ENCODE data around the gene ALK. TPM values are rescaled to one million over a fixed set of nuclear protein-coding genes. Genes with fewer than 3 reads are reported as not detected.

ALK gene
- polyA plus RNA-seq, 2 donors: 0.04 to 0.05 TPM

- WGBS, 2 donors: 54 to 74% methylated on average over 3 of the region's 3 CpGs
- Histone ChIP-seq H3K27me3 (ENCODE audit: control insufficient read depth in 1 of 2, insufficient read depth in 2 of 2, low read length in 2 of 2) (no peaks in the 10 kb centered on the region), H3K4me1 (ENCODE audit: control insufficient read depth in 2 of 2, insufficient read depth in 2 of 2, low read length in 1 of 2) (no peaks in the 10 kb centered on the region), H3K9me3 (ENCODE audit: control insufficient read depth in 2 of 2, insufficient read depth in 1 of 2, low read depth in 1 of 2, low read length in 1 of 2) (no peaks in the 10 kb centered on the region), H3K4me3 (ENCODE audit: low read depth in 1 of 2, low read length in 2 of 2) (no peak overlapping the region), H3K36me3 (ENCODE audit: control insufficient read depth in 2 of 2, insufficient read depth in 2 of 2, low read length in 1 of 2) (no peaks in the 10 kb centered on the region), H3K27ac (ENCODE audit: low read depth in 2 of 2, low read length in 1 of 2) (no peak overlapping the region)
These were observed 176.4 kb downstream of the ALK start for GRCh38 chr2:29744976-29745375.

GRCh38 chr2:29743516-29743915 lies 177.9 kb downstream of the ALK start:
- H3K27me3 ChIP-seq (ENCODE audit: control insufficient read depth in 1 of 2, insufficient read depth in 2 of 2, low read length in 2 of 2): no peaks in the 10 kb centered on the region
- no peaks in the 10 kb centered on the region for H3K4me1 ChIP-seq (ENCODE audit: control insufficient read depth in 2 of 2, insufficient read depth in 2 of 2, low read length in 1 of 2)
- H3K36me3 ChIP-seq (ENCODE audit: control insufficient read depth in 2 of 2, insufficient read depth in 2 of 2, low read length in 1 of 2): no peaks in the 10 kb centered on the region
- no peak overlapping the region for H3K27ac ChIP-seq (ENCODE audit: low read depth in 2 of 2, low read length in 1 of 2)
- WGBS, 2 donors: 82 to 93% methylated on average over 3 of the region's 3 CpGs
- H3K4me3 ChIP-seq (ENCODE audit: low read depth in 1 of 2, low read length in 2 of 2): no peak overlapping the region
- H3K9me3 ChIP-seq (ENCODE audit: control insufficient read depth in 2 of 2, insufficient read depth in 1 of 2, low read depth in 1 of 2, low read length in 1 of 2): no peaks in the 10 kb centered on the region

GRCh38 chr2:29742656-29743055 lies 178.7 kb downstream of the ALK start:
- Histone ChIP-seq H3K4me3 (ENCODE audit: low read depth in 1 of 2, low read length in 2 of 2) (no peak overlapping the region), H3K27me3 (ENCODE audit: control insufficient read depth in 1 of 2, insufficient read depth in 2 of 2, low read length in 2 of 2) (no peaks in the 10 kb centered on the region), H3K9me3 (ENCODE audit: control insufficient read depth in 2 of 2, insufficient read depth in 1 of 2, low read depth in 1 of 2, low read length in 1 of 2) (no peaks in the 10 kb centered on the region), H3K27ac (ENCODE audit: low read depth in 2 of 2, low read length in 1 of 2) (no peak overlapping the region), H3K36me3 (ENCODE audit: control insufficient read depth in 2 of 2, insufficient read depth in 2 of 2, low read length in 1 of 2) (no peaks in the 10 kb centered on the region), H3K4me1 (ENCODE audit: control insufficient read depth in 2 of 2, insufficient read depth in 2 of 2, low read length in 1 of 2) (no peaks in the 10 kb centered on the region)
- WGBS, 2 donors: 34 to 50% methylated on average over 2 of the region's 2 CpGs

GRCh38 chr2:29741132-29741531 lies 180.3 kb downstream of the ALK start:
- Histone ChIP-seq H3K4me3 (ENCODE audit: low read depth in 1 of 2, low read length in 2 of 2) (no peak overlapping the region), H3K9me3 (ENCODE audit: control insufficient read depth in 2 of 2, insufficient read depth in 1 of 2, low read depth in 1 of 2, low read length in 1 of 2) (no peaks in the 10 kb centered on the region), H3K27me3 (ENCODE audit: control insufficient read depth in 1 of 2, insufficient read depth in 2 of 2, low read length in 2 of 2) (no peaks in the 10 kb centered on the region), H3K4me1 (ENCODE audit: control insufficient read depth in 2 of 2, insufficient read depth in 2 of 2, low read length in 1 of 2) (no peaks in the 10 kb centered on the region), H3K36me3 (ENCODE audit: control insufficient read depth in 2 of 2, insufficient read depth in 2 of 2, low read length in 1 of 2) (no peaks in the 10 kb centered on the region), H3K27ac (ENCODE audit: low read depth in 2 of 2, low read length in 1 of 2) (no peak overlapping the region)
- 82 to 84% methylated on average over 4 of the region's 4 CpGs for WGBS, 2 donors

- Histone ChIP-seq H3K36me3 (ENCODE audit: control insufficient read depth in 2 of 2, insufficient read depth in 2 of 2, low read length in 1 of 2) (no peaks in the 10 kb centered on the region), H3K9me3 (ENCODE audit: control insufficient read depth in 2 of 2, insufficient read depth in 1 of 2, low read depth in 1 of 2, low read length in 1 of 2) (no peaks in the 10 kb centered on the region), H3K27ac (ENCODE audit: low read depth in 2 of 2, low read length in 1 of 2) (no peak overlapping the region), H3K4me3 (ENCODE audit: low read depth in 1 of 2, low read length in 2 of 2) (no peak overlapping the region), H3K4me1 (ENCODE audit: control insufficient read depth in 2 of 2, insufficient read depth in 2 of 2, low read length in 1 of 2) (no peaks in the 10 kb centered on the region), H3K27me3 (ENCODE audit: control insufficient read depth in 1 of 2, insufficient read depth in 2 of 2, low read length in 2 of 2) (no peaks in the 10 kb centered on the region)
- WGBS, 2 donors: 54 to 66% methylated on average over 4 of the region's 4 CpGs
These were observed 187.4 kb downstream of the ALK start for GRCh38 chr2:29733965-29734364.

- Histone ChIP-seq H3K27ac (ENCODE audit: low read depth in 2 of 2, low read length in 1 of 2) (no peak overlapping the region), H3K4me1 (ENCODE audit: control insufficient read depth in 2 of 2, insufficient read depth in 2 of 2, low read length in 1 of 2) (no peaks in the 10 kb centered on the region), H3K36me3 (ENCODE audit: control insufficient read depth in 2 of 2, insufficient read depth in 2 of 2, low read length in 1 of 2) (no peaks in the 10 kb centered on the region), H3K27me3 (ENCODE audit: control insufficient read depth in 1 of 2, insufficient read depth in 2 of 2, low read length in 2 of 2) (no peaks in the 10 kb centered on the region), H3K4me3 (ENCODE audit: low read depth in 1 of 2, low read length in 2 of 2) (no peak overlapping the region), H3K9me3 (ENCODE audit: control insufficient read depth in 2 of 2, insufficient read depth in 1 of 2, low read depth in 1 of 2, low read length in 1 of 2) (no peaks in the 10 kb centered on the region)
- WGBS, 2 donors: 63 to 68% methylated on average over 1 of the region's 1 CpG
These were observed 188.2 kb downstream of the ALK start for GRCh38 chr2:29733213-29733612.

GRCh38 chr2:29731948-29732347 lies 189.4 kb downstream of the ALK start:
- WGBS, 2 donors: 72 to 78% methylated on average over 2 of the region's 2 CpGs
- H3K27ac ChIP-seq (ENCODE audit: low read depth in 2 of 2, low read length in 1 of 2): no peak overlapping the region
- H3K4me3 ChIP-seq (ENCODE audit: low read depth in 1 of 2, low read length in 2 of 2): no peak overlapping the region
- no peaks in the 10 kb centered on the region for H3K27me3 ChIP-seq (ENCODE audit: control insufficient read depth in 1 of 2, insufficient read depth in 2 of 2, low read length in 2 of 2)
- no peaks in the 10 kb centered on the region for H3K9me3 ChIP-seq (ENCODE audit: control insufficient read depth in 2 of 2, insufficient read depth in 1 of 2, low read depth in 1 of 2, low read length in 1 of 2)
- H3K36me3 ChIP-seq (ENCODE audit: control insufficient read depth in 2 of 2, insufficient read depth in 2 of 2, low read length in 1 of 2): no peaks in the 10 kb centered on the region
- no peaks in the 10 kb centered on the region for H3K4me1 ChIP-seq (ENCODE audit: control insufficient read depth in 2 of 2, insufficient read depth in 2 of 2, low read length in 1 of 2)

GRCh38 chr2:29729932-29730331 lies 191.5 kb downstream of the ALK start:
- 79 to 84% methylated on average over 7 of the region's 7 CpGs for WGBS, 2 donors
- no peak overlapping the region for H3K27ac ChIP-seq (ENCODE audit: low read depth in 2 of 2, low read length in 1 of 2)
- no peaks in the 10 kb centered on the region for H3K9me3 ChIP-seq (ENCODE audit: control insufficient read depth in 2 of 2, insufficient read depth in 1 of 2, low read depth in 1 of 2, low read length in 1 of 2)
- H3K27me3 ChIP-seq (ENCODE audit: control insufficient read depth in 1 of 2, insufficient read depth in 2 of 2, low read length in 2 of 2): no peaks in the 10 kb centered on the region
- H3K4me3 ChIP-seq (ENCODE audit: low read depth in 1 of 2, low read length in 2 of 2): no peak overlapping the region
- H3K4me1 ChIP-seq (ENCODE audit: control insufficient read depth in 2 of 2, insufficient read depth in 2 of 2, low read length in 1 of 2): no peaks in the 10 kb centered on the region
- no peaks in the 10 kb centered on the region for H3K36me3 ChIP-seq (ENCODE audit: control insufficient read depth in 2 of 2, insufficient read depth in 2 of 2, low read length in 1 of 2)

GRCh38 chr2:29729401-29729800 lies 192.0 kb downstream of the ALK start:
- 52% methylated on average over 7 of the region's 7 CpGs for WGBS, 2 donors

GRCh38 chr2:29726976-29727375 lies 194.4 kb downstream of the ALK start:
- Histone ChIP-seq H3K4me3 (ENCODE audit: low read depth in 1 of 2, low read length in 2 of 2) (no peak overlapping the region), H3K9me3 (ENCODE audit: control insufficient read depth in 2 of 2, insufficient read depth in 1 of 2, low read depth in 1 of 2, low read length in 1 of 2) (no peaks in the 10 kb centered on the region), H3K27me3 (ENCODE audit: control insufficient read depth in 1 of 2, insufficient read depth in 2 of 2, low read length in 2 of 2) (no peaks in the 10 kb centered on the region), H3K4me1 (ENCODE audit: control insufficient read depth in 2 of 2, insufficient read depth in 2 of 2, low read length in 1 of 2) (no peaks in the 10 kb centered on the region), H3K27ac (ENCODE audit: low read depth in 2 of 2, low read length in 1 of 2) (no peak overlapping the region), H3K36me3 (ENCODE audit: control insufficient read depth in 2 of 2, insufficient read depth in 2 of 2, low read length in 1 of 2) (no peaks in the 10 kb centered on the region)
- 48 to 53% methylated on average over 2 of the region's 2 CpGs for WGBS, 2 donors

More at GRCh38 chr2:29729401-29729800, 192.0 kb downstream of the ALK start:
- H3K27me3 ChIP-seq (ENCODE audit: control insufficient read depth in 1 of 2, insufficient read depth in 2 of 2, low read length in 2 of 2): no peaks in the 10 kb centered on the region
- H3K4me3 ChIP-seq (ENCODE audit: low read depth in 1 of 2, low read length in 2 of 2): no peak overlapping the region
- no peaks in the 10 kb centered on the region for H3K36me3 ChIP-seq (ENCODE audit: control insufficient read depth in 2 of 2, insufficient read depth in 2 of 2, low read length in 1 of 2)
- no peaks in the 10 kb centered on the region for H3K4me1 ChIP-seq (ENCODE audit: control insufficient read depth in 2 of 2, insufficient read depth in 2 of 2, low read length in 1 of 2)
- no peak overlapping the region for H3K27ac ChIP-seq (ENCODE audit: low read depth in 2 of 2, low read length in 1 of 2)
- H3K9me3 ChIP-seq (ENCODE audit: control insufficient read depth in 2 of 2, insufficient read depth in 1 of 2, low read depth in 1 of 2, low read length in 1 of 2): no peaks in the 10 kb centered on the region

Data from esophagus (tissue), 2 donors.